Stimulated activated CD8-positive, alpha-beta memory T cell treated with anti-CD3 and anti-CD28 coated beads, Interleukin-7, amount 100 ng/mL, for 24 hours (primary cell): ENCODE measurements around the gene USP49.
"Not testable (repeated sequence)": the region's sequence is repeated elsewhere in the genome, so short reads cannot be mapped to it uniquely, and the experiment has no call there.

Experiments
- DNase-seq: peaks from one replicate; pipeline ENCODE4 v3.0.0-alpha.2; 2020; ENCODE audit warnings: low read depth

The USP49 gene

DNA sequence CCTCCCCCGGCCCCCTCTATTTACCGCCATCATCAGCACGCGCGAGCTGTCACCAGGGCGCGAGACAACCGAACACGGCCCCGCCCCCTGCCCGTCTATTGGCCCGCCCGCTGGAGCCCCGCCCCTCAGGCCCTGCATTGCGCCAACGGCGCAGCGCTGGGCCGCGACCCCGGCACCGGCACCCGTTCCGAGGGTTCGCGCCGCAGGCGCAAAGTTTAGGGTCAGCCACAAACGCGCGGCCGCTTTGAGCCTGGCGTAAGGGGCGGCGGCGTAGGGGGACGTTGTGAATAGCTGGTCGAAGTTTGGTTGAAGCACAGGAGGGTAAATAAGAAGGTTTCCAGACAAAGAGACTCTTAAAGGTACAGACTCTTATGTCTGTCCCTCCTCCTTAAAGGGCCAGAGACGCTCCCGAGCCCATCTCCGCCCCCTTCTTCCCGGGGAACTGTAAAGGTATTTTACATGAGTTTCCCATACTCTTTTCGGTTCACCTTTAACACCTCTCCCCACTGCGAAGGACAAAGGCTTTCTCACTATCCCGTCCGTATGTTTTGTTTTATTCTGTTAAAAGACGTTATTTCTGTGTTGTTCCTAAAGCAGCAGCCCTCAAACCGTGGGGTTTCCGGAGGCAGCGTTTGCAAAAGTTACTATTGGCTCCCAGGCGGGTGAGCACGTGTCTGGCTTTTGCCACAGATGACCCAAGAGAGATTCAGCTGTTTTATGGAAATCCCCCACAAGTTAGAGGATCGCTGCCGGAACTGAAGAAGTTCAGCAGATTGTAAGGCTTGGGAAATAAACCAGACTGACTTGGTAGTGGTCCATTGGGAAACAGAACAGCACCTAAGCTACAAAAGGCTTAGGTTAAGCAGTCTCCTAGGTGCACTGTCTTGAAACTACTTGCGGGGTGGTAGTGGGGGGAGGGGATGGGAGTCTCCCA lies at the start of gene USP49:
TSS of gene USP49 (minus strand) at position 76 of the 934 bp plus-strand sequence. CDS start 88,392 bp downstream, outside the sequence.
- peak; percentile 88 for DNase-seq

DNA sequence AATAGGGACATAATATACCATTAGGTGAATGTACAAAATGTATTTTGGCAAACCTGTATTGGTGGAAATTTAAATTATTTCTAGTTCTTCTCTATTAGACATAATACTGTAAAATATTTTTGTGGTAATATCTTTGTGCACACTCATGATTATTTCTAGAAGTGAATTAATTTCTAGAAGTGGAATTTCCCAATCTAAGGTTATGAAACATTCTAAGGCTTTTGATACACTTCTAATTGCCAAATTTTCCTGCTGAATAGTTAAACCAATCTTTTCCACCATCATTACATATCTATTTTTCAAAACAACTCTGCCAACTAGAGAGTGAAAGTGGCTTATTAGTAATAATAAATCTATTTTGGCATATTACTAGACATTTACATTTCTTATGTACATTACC lies 48.3 kb upstream of the USP49 start:
- no peak for DNase-seq

- not testable (repeated sequence) for DNase-seq
Observed at GRCh38 chr6:41942882-41943281, 47.7 kb upstream of the USP49 start.

- DNase-seq, result no peak
Observed at GRCh38 chr6:41942067-41942851, 47.1 kb upstream of the USP49 start.

- peak; percentile 80 for DNase-seq
Observed at GRCh38 chr6:41941280-41942066, 46.3 kb upstream of the USP49 start, which contains the start of gene CCND3. TSS of gene CCND3 (minus strand) at chr6:41941808. CDS start at chr6:41941649, 159 bp downstream.

GRCh38 chr6:41940759-41941279 lies 45.6 kb upstream of the USP49 start:
- DNase-seq, result peak; percentile 31

- DNase-seq, result no peak
Observed at GRCh38 chr6:41939848-41940758, 44.9 kb upstream of the USP49 start.

- no peak for DNase-seq
Observed at GRCh38 chr6:41939176-41939847, 44.1 kb upstream of the USP49 start.

GRCh38 chr6:41938590-41939175 lies 43.5 kb upstream of the USP49 start:
- DNase-seq, result no peak

DNA sequence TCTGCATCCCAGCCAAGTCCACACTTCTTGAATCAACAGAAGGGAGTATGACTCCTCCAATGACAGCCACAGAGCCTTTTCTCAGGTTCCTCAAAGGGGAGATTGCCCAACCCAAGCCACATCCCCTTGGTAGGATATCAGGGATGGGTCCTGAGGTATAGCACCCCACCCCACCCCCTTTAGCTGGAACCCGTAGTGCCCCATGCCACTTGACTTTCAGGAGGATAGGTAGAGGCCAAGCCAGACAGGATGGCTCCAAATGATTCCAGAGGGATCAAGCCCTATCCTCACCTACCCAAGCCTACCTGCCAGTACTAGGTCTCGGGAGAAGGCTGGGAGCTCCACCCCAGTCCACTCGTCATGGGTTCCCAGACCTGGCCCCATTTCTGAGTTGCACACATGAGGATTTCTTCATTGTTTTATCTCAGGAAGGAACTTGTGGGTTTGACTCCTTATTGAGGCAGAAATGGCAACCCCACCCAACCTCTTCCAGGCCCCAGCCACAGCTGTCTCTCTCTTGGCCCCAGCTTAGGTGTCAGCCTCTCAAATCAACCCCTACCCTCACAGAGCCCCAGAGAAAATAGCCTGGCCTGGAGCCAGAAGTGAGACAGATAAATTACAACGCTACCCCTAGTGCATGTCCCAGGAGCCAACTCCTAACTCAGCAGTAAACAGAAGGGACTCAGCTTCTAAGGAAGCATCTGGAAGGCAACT lies 42.8 kb upstream of the USP49 start:
- DNase-seq, result no peak

DNA sequence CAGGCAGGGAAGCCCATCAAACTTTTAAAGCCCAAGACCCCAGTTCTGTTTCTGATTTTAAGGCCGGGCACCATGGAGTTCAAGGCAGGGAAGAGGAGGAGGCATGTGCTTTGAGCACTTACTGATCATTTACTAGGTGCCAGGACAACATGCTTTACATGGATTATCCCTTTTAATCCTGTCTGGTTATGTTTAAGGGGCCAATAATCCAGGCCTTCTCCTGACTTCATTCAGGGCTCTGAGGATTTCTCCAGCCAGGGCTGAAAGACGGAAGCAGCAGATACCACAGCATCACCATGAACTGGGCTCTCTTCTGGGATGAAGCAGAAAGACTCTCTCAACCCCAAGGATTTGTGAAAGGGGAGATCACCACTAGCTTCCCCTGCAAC lies 42.3 kb upstream of the USP49 start:
- DNase-seq, result no peak

DNA sequence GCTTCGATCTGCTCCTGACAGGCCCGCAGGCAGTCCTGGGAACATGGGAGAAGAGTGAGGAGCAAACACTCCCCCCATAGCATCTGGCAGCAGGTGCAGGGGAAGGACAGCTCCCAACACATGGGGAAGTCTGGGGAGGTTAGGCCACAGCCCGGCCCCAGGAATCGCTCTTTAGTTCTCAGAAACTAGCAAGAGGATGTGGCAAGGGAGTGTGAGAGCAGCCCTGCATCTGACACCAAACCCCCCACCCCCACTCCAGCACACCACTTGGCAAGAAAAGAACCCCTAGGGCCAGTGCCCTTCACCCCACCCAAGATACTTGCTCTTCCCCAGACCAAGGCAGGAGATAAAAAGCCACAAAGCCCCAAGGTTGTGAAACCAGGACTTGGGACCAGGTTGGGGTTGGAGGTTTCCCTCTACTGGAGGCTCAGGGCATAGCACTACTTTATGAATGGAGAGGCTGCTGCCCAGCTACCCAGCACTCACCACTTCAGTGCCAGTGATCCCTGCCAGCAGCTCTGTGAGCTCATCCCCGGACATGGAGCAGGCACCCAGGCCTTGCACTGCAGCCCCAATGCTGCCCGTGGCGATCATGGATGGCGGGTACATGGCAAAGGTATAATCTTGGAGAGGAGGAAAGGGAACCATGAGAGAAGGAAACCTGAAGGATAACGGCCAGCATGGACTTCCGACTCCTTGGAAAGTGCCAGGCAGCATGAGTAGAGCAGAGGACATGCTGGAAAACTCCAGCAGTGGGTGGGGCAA lies 41.1 kb upstream of the USP49 start:
- peak; percentile 48 for DNase-seq

DNA sequence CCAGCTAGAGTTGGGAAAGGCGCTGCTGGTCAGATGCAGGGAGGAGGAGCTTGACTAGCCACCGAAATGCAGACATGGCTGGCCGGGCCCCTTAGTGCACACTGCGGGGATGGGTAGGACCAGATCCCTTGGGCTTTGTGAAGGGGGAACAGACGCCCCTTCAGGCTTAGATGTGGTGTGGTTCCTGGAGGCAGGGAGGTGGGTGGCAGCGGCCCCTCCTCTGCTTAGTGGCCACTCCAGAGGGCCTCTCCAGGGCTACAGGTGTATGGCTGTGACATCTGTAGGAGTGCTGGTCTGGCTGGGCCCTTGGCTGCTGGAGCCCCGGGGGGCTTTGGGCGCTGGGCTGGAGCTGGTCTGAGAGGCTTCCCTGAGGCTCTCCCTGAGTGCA lies 40.5 kb upstream of the USP49 start:
- DNase-seq, result no peak

DNA sequence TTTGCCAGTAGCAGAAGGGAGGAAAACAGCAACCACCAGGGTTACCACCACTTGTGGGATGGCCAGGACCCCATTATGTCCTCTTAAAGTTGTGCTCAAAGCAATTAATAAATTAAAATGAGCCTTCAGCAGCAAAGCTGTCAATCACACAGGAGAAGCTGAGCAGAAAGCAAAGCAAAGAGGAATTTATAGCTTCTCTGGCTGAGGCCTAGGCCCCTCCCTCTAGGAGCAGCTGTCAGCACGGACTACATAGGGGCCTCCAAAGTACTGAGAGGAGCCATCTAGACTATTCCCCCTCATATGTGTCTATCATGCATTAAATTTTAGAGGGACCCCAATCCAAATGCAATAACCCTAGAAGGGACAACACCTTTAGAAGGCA lies 40.0 kb upstream of the USP49 start:
- no peak for DNase-seq

DNA sequence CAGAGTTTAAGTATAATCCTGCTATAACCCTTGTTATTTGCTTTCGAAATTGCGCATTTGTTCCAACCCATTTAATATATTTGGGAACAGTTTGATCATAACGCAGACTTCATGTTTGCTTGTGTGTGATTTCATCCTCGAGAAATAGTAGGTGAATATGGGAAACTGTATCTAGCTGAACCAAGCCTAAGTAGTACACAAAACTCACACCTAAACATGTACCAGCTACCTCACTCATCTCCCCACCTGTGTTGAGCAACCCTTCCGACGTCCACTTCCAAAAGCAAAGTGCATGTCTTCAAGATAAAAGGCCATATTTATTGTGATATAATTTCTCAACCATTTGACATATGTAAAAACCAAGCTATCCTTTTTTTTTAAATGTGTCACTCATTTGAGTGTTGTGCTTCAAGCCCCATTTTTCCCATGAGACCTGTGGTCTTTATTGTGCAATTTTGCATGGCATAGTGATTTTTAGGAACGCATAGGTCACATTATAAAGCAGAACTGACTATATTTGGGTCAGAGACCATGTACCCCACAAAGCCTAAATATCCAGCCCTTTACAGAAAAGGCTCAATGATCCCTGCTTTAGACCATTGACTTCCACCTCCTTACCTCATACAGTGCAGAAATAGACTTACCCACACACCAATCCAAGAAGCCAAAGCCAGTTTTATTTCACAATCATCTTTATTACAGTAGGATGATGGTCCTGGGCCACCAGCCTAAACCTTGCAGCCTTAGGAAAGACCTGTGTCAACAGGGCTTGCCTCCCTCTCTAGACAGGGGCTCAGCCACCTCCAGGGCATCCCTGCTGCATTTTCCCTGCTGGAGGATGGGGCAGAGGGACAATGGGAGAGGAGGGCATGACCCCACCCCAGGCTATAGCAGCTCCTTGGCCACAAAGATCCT lies 39.4 kb upstream of the USP49 start:
- no peak for DNase-seq

DNA sequence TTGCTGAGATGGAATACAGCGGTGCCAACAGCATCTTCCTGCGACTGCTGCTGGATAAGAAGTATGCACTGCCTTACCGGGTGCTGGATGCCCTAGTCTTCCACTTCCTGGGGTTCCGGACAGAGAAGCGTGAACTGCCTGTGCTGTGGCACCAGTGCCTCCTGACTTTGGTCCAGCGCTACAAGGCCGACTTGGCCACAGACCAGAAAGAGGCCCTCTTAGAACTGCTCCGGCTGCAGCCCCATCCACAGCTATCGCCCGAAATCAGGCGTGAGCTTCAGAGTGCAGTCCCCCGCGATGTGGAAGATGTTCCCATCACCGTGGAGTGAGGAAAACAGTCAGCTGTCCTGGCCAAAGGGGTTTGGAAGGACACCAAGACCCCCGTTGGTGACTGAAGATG lies 37.2 kb upstream of the USP49 start:
- DNase-seq, result no peak

- DNase-seq, result no peak
Observed at GRCh38 chr6:41931792-41932191, 36.6 kb upstream of the USP49 start.
